Lower leg skin (tissue), 3 donors: ENCODE results near the gene CTPS2.

Experiments used
- CTCF ChIP-seq, 3 donors: fragments of 450-650 bp; IDR thresholded peaks; one replicate each; pipeline ENCODE4 v1.5.1; 2016; ENCODE audit warnings: antibody characterized with exemption in 3 of 3, mild to moderate bottlenecking in 3 of 3, moderate library complexity in 2 of 3
- POLR2A ChIP-seq, 2 donors: fragments of 450-650 bp; IDR thresholded peaks; one replicate each; pipeline ENCODE4 v1.6.1; 2016 to 2017; ENCODE audit warnings: antibody characterized with exemption in 2 of 2, mild to moderate bottlenecking in 1 of 2, moderate library complexity in 1 of 2

- TF ChIP-seq CTCF (IDR thresholded peaks at IDR 0.05), result no peak
- TF ChIP-seq POLR2A (IDR thresholded peaks at IDR 0.05), result no peak
Measured at GRCh38 chrX:16589826-16590225, 122.6 kb downstream of the CTPS2 start.
